NCI-H2107 treated with DMSO at 0.1 percent for 48 hours (cell line): ENCODE results near the gene CRTC1.
A peak's percentile ranks its signal among the peaks of the same experiment; 100 is the strongest.
"Not testable (repeated sequence)": the region's sequence is repeated elsewhere in the genome, so short reads cannot be mapped to it uniquely, and the experiment has no call there.

Experiments
- DNase-seq: peaks from one replicate; lab custom pipeline; 2025; ENCODE audit not compliant: unreplicated experiment; lab: John Stamatoyannopoulos, UW

Gene CRTC1

GRCh38 chr19:18798384-18799352 lies 115.2 kb downstream of the CRTC1 start:
- DNase-seq: no peak

- DNase-seq: no peak
Observed at GRCh38 chr19:18799389-18799970, 116.0 kb downstream of the CRTC1 start.

GRCh38 chr19:18800079-18800478 lies 116.6 kb downstream of the CRTC1 start:
- DNase-seq: no peak

GRCh38 chr19:18800636-18801035 lies 117.2 kb downstream of the CRTC1 start:
- no peak for DNase-seq

- DNase-seq: no peak
Observed at GRCh38 chr19:18802354-18802753, 118.9 kb downstream of the CRTC1 start.

GRCh38 chr19:18803550-18804138 lies 120.2 kb downstream of the CRTC1 start:
- DNase-seq: no peak

- DNase-seq: no peak
Observed at GRCh38 chr19:18804139-18804601, 120.7 kb downstream of the CRTC1 start.

- DNase-seq: no peak
Observed at GRCh38 chr19:18804643-18805042, 121.2 kb downstream of the CRTC1 start.

GRCh38 chr19:18807861-18808331 lies 124.4 kb downstream of the CRTC1 start:
- no peak for DNase-seq

GRCh38 chr19:18809149-18809868 lies 125.8 kb downstream of the CRTC1 start:
- no peak for DNase-seq

- DNase-seq: not testable (repeated sequence)
Observed at GRCh38 chr19:18811638-18812037, 128.2 kb downstream of the CRTC1 start.

- no peak for DNase-seq
Observed at GRCh38 chr19:18814063-18814462, 130.6 kb downstream of the CRTC1 start.

- no peak for DNase-seq
Observed at GRCh38 chr19:18815673-18816072, 132.2 kb downstream of the CRTC1 start.

GRCh38 chr19:18816645-18817044 lies 133.2 kb downstream of the CRTC1 start:
- not testable (repeated sequence) for DNase-seq

GRCh38 chr19:18817574-18817973 lies 134.1 kb downstream of the CRTC1 start:
- no peak for DNase-seq

- DNase-seq: no peak
Observed at GRCh38 chr19:18828786-18829185, 145.3 kb downstream of the CRTC1 start.

- no peak for DNase-seq
Observed at GRCh38 chr19:18830488-18830887, 147.0 kb downstream of the CRTC1 start.

- DNase-seq: peak; percentile 67
Observed at GRCh38 chr19:18831524-18832305, 148.2 kb downstream of the CRTC1 start, which contains the start of gene UPF1. Gene UPF1 (plus strand): TSS chr19:18831959. CDS start chr19:18832210, 251 bp downstream.
